Karpas-422 (cell line): Measurements from ENCODE around the gene CHPF. TPM values are rescaled to one million over a fixed set of nuclear protein-coding genes. Genes with fewer than 3 reads are reported as not detected.
A peak's percentile ranks its signal among the peaks of the same experiment; 100 is the strongest.

Experiments
- DNase-seq: peaks from one replicate; pipeline ENCODE4 v3.0.0-alpha.2; 2015
- H2AFZ ChIP-seq: fragments of 200-600 bp; sonication (generic); 2 replicates; pipeline ENCODE4 v1.6.1; 2014; ENCODE audit warnings: antibody characterized with exemption, low read length, mixed read lengths
- H3K27ac ChIP-seq: fragments of 200-600 bp; sonication (generic); 2 replicates; pipeline ENCODE4 v1.5.1; 2014; ENCODE audit warnings: mild to moderate bottlenecking, low read length, moderate library complexity
- H3K27me3 ChIP-seq: fragments of 200-600 bp; sonication (generic); 2 replicates; pipeline ENCODE4 v1.6.1; 2014; ENCODE audit warnings: low read length, mixed read lengths
- H3K36me3 ChIP-seq: fragments of 200-600 bp; sonication (generic); 2 replicates; pipeline ENCODE4 v1.6.1; 2014; ENCODE audit warnings: low read length, mixed read lengths; ENCODE audit not compliant: insufficient read depth
- H3K4me1 ChIP-seq: fragments of 200-600 bp; sonication (generic); 2 replicates; pipeline ENCODE4 v1.6.1; 2014; ENCODE audit warnings: mild to moderate bottlenecking, low read length, mixed read lengths
- H3K4me2 ChIP-seq: fragments of 200-600 bp; sonication (generic); 2 replicates; pipeline ENCODE4 v1.6.1; 2014; ENCODE audit warnings: low read length, low read depth, mild to moderate bottlenecking; ENCODE audit not compliant: poor library complexity, severe bottlenecking
- H3K4me3 ChIP-seq: fragments of 200-600 bp; sonication (generic); 2 replicates; pipeline ENCODE4 v1.5.1; 2014; ENCODE audit warnings: mild to moderate bottlenecking, antibody characterized with exemption, low read length, mixed read lengths
- H3K79me2 ChIP-seq: fragments of 200-600 bp; sonication (generic); 2 replicates; pipeline ENCODE4 v1.6.1; 2014; ENCODE audit warnings: mild to moderate bottlenecking, low read length, mixed read lengths
- H3K9ac ChIP-seq: fragments of 200-600 bp; sonication (generic); 2 replicates; pipeline ENCODE4 v1.6.0; 2014; ENCODE audit warnings: low read length
- H3K9me2 ChIP-seq: fragments of 200-600 bp; sonication (generic), shearing (Covaris generic); replicated peaks from 2 replicates; pipeline ENCODE4 v1.6.0; 2014; ENCODE audit warnings: mild to moderate bottlenecking, low read length, moderate library complexity; ENCODE audit not compliant: insufficient read depth
- H3K9me3 ChIP-seq: fragments of 300-700, 200-600 bp; sonication (generic); 2 replicates; pipeline ENCODE4 v1.6.1; 2014; ENCODE audit warnings: low read length, mixed read lengths
- H4K20me1 ChIP-seq: fragments of 200-600 bp; sonication (generic); 2 replicates; pipeline ENCODE4 v1.6.1; 2014; ENCODE audit warnings: mild to moderate bottlenecking, antibody characterized with exemption, low read length, low read depth; ENCODE audit not compliant: insufficient read depth
- total RNA-seq: library from RNA; depleted of rRNA; stranded (reverse); fragments of >200 nt; shearing (Covaris generic); gene quantifications from 2 replicates; pipeline ENCODE4 v1.2.3, GENCODE V29; 2014; ENCODE audit warnings: low replicate concordance

The CHPF gene
- total RNA-seq, 1 experiment from 2014 or later = 25.5 TPM

GRCh38 chr2:219540784-219541504, 2.7 kb downstream of the CHPF start:
- H3K9me3 ChIP-seq = no peaks in the 10 kb centered on the region
- peaks cover 9% of the 10 kb centered on the region; the same call in 1 of the 2 replicates for H3K36me3 ChIP-seq
- H2AFZ ChIP-seq = no peak overlapping the region
- H3K27me3 ChIP-seq = no peaks in the 10 kb centered on the region
- no peaks in the 10 kb centered on the region for H3K9me2 ChIP-seq
- H3K4me3 ChIP-seq = no peak overlapping the region; the same call in 1 of the 2 replicates
- peak overlapping the region; percentile 98 for H3K4me2 ChIP-seq
- H3K79me2 ChIP-seq = peaks cover 9% of the 10 kb centered on the region
- H3K9ac ChIP-seq = no peak overlapping the region
- H3K27ac ChIP-seq = no peak overlapping the region
- peaks cover 10% of the 10 kb centered on the region for H4K20me1 ChIP-seq
- peaks cover 23% of the 10 kb centered on the region for H3K4me1 ChIP-seq
- DNase-seq = no peak

DNA sequence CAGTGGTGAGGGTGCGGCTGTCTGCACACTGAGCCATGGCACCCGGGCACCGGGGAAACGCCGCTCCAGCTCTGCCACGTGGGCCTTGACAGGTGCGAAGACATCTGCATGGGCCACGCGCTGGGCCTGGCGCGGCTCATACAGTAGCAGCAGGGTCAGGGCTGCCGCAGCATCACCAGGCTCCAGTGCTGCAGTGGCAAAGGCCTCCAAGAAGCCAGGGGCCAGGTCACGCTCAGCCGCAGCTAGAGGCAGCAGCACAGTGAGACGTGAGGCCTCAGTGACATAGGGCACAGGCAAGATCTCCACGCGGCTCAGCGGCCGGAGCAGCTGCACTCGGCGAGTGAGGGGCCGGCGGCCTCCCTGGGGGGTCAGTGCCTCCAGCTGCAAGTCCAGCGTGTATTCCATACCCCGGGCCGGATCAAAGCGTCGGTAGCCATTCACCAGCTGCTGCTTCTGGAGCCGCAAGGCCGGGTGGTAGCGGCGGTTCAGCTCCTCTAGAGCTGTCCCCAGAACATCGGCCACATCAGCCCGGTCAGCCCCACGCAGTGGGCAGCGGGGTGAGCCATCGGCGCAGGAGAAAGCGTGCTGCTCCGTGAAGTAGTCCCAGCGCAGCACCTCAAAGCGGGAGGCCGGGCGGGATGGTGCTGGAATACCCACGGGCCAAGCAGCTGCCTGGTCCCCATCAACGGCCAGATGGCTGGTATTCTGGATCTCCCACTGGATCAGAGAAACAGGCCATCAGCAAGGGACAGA, 3.5 kb downstream of the CHPF start:
- Histone ChIP-seq H3K4me1 (peaks cover 23% of the 10 kb centered on the region), H3K27me3 (no peaks in the 10 kb centered on the region), H4K20me1 (peaks cover 10% of the 10 kb centered on the region), H3K9me3 (no peaks in the 10 kb centered on the region), H2AFZ (no peak overlapping the region), H3K4me3 (no peak overlapping the region), H3K4me2 (no peak overlapping the region), H3K79me2 (peaks cover 9% of the 10 kb centered on the region), H3K27ac (no peak overlapping the region), H3K9me2 (no peaks in the 10 kb centered on the region), H3K9ac (no peak overlapping the region), H3K36me3 (peaks cover 9% of the 10 kb centered on the region; the same call in 1 of the 2 replicates)
- DNase-seq = no peak

GRCh38 chr2:219538956-219539788, 4.4 kb downstream of the CHPF start:
- Histone ChIP-seq H2AFZ (no peak overlapping the region), H3K27me3 (no peaks in the 10 kb centered on the region), H3K9me2 (no peaks in the 10 kb centered on the region), H3K9me3 (no peaks in the 10 kb centered on the region), H3K9ac (no peak overlapping the region), H3K36me3 (peaks cover 9% of the 10 kb centered on the region; the same call in 1 of the 2 replicates), H3K4me1 (peaks cover 17% of the 10 kb centered on the region), H3K4me2 (no peak overlapping the region), H3K4me3 (no peak overlapping the region), H4K20me1 (peaks cover 7% of the 10 kb centered on the region), H3K79me2 (peaks cover 9% of the 10 kb centered on the region), H3K27ac (no peak overlapping the region)
- no peak for DNase-seq

GRCh38 chr2:219538504-219538951, 5.1 kb downstream of the CHPF start:
- H3K4me3 ChIP-seq = no peak overlapping the region
- H3K9me2 ChIP-seq = no peaks in the 10 kb centered on the region
- H3K9ac ChIP-seq = no peak overlapping the region
- DNase-seq = no peak
- no peak overlapping the region for H2AFZ ChIP-seq
- H3K27me3 ChIP-seq = no peaks in the 10 kb centered on the region
- H3K27ac ChIP-seq = no peak overlapping the region
- H3K9me3 ChIP-seq = no peaks in the 10 kb centered on the region
- peaks cover 15% of the 10 kb centered on the region for H3K4me1 ChIP-seq
- H4K20me1 ChIP-seq = peaks cover 7% of the 10 kb centered on the region
- peaks cover 9% of the 10 kb centered on the region; the same call in 1 of the 2 replicates for H3K36me3 ChIP-seq
- H3K4me2 ChIP-seq = no peak overlapping the region
- peaks cover 9% of the 10 kb centered on the region for H3K79me2 ChIP-seq

- H3K9me3 ChIP-seq = no peaks in the 10 kb centered on the region
- no peak overlapping the region for H3K4me3 ChIP-seq
- no peak overlapping the region for H3K4me2 ChIP-seq
- peaks cover 15% of the 10 kb centered on the region for H3K4me1 ChIP-seq
- H4K20me1 ChIP-seq = peaks cover 7% of the 10 kb centered on the region
- H3K79me2 ChIP-seq = peaks cover 9% of the 10 kb centered on the region
- peak; percentile 52 for DNase-seq
- H3K36me3 ChIP-seq = peaks cover 9% of the 10 kb centered on the region; the same call in 1 of the 2 replicates
- no peak overlapping the region for H2AFZ ChIP-seq
- H3K27ac ChIP-seq = no peak overlapping the region
- H3K9ac ChIP-seq = no peak overlapping the region
- no peaks in the 10 kb centered on the region for H3K9me2 ChIP-seq
- H3K27me3 ChIP-seq = no peaks in the 10 kb centered on the region
These were observed 5.7 kb downstream of the CHPF start for GRCh38 chr2:219537657-219538488.

GRCh38 chr2:219536967-219537366, 6.6 kb downstream of the CHPF start:
- Histone ChIP-seq H3K27me3 (no peaks in the 10 kb centered on the region), H3K4me1 (peaks cover 7% of the 10 kb centered on the region), H3K27ac (no peak overlapping the region), H3K9me2 (no peaks in the 10 kb centered on the region), H2AFZ (no peak overlapping the region), H3K9me3 (no peaks in the 10 kb centered on the region), H3K79me2 (peaks cover under 1% of the 10 kb centered on the region; the same call in 1 of the 2 replicates), H3K4me3 (no peak overlapping the region), H3K9ac (no peak overlapping the region), H3K4me2 (no peak overlapping the region), H4K20me1 (no peaks in the 10 kb centered on the region), H3K36me3 (peaks cover 9% of the 10 kb centered on the region; the same call in 1 of the 2 replicates)
- DNase-seq = no peak

DNA sequence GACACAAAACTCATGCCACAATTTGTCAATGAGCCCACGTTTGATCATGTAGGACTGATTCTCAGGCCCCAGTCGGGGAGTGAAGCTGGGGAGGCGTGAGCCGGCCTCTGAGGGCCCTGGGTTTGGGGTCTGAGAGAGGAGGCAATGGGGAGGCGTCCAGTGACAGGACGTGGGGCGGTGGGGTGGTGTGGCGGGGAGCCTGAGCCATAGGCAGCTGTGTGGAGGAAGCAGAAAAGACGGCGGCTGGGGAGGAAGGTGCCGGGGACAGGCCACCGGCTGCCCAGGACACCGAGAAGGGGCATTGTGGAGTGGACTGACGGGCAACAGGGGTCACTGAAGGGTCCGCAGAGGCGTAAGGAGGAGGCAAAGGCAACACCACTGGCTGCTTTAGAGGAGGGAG, 7.2 kb downstream of the CHPF start:
- Histone ChIP-seq H4K20me1 (no peaks in the 10 kb centered on the region), H3K9ac (no peak overlapping the region)

More for the DNA sequence above, 7.2 kb downstream of the CHPF start:
- no peak overlapping the region for H3K27ac ChIP-seq
- no peak overlapping the region for H3K4me3 ChIP-seq
- no peaks in the 10 kb centered on the region for H3K9me3 ChIP-seq
- H3K4me1 ChIP-seq = peaks cover 2% of the 10 kb centered on the region; the same call in 1 of the 2 replicates
- no peak overlapping the region for H2AFZ ChIP-seq
- no peaks in the 10 kb centered on the region for H3K79me2 ChIP-seq
- no peak for DNase-seq
- H3K27me3 ChIP-seq = no peaks in the 10 kb centered on the region
- no peaks in the 10 kb centered on the region for H3K9me2 ChIP-seq
- no peak overlapping the region for H3K4me2 ChIP-seq
- H3K36me3 ChIP-seq = peaks cover 9% of the 10 kb centered on the region; the same call in 1 of the 2 replicates
